Right lobe of liver (tissue), 4 donors: Measurements from ENCODE around the gene ADGRL3.

Experiments
- POLR2A ChIP-seq: fragments of 450-650 bp; IDR thresholded peaks from one replicate; pipeline ENCODE4 v1.6.1; 2017; ENCODE audit warnings: antibody characterized with exemption, mild to moderate bottlenecking
- TF ChIP-seq, protein P1 (sequence below), 4 donors: fragments of 200-600 bp in 3 of 4; fragments of 450-650 bp in 1 of 4; IDR thresholded peaks; one replicate each; pipeline versions ENCODE4 v1.5.1 to v1.8.0; 2016 to 2022; ENCODE audit warnings: antibody characterized with exemption in 4 of 4, mild to moderate bottlenecking in 2 of 4
- donor health status: DM: no; HTN: no; CAD: no.
- donor health status: DM: no; HTN: no; CAD: no.
- donor health status: DM: no; HTN: yes; CAD: no.

DNA sequence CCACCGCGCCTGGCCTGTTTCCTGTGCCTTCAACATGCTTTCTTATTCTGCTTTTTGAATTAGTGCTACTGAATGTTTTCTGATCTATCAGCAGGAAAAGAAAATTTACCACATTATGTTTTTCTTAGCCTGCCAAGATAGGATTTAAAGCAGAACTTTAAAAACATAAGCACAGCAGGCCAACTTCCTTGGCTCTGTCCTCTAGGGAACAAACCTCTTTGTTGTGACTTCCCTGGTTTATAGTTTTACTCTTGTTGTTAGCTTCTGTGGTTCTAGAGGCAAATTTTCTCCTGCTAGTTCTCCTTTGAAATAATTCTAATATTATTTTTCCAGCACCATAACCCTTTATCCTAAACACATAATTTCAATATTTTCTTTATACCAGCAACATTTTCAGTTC is 605.1 kb downstream of the ADGRL3 start:
- TF ChIP-seq, protein P1, sequence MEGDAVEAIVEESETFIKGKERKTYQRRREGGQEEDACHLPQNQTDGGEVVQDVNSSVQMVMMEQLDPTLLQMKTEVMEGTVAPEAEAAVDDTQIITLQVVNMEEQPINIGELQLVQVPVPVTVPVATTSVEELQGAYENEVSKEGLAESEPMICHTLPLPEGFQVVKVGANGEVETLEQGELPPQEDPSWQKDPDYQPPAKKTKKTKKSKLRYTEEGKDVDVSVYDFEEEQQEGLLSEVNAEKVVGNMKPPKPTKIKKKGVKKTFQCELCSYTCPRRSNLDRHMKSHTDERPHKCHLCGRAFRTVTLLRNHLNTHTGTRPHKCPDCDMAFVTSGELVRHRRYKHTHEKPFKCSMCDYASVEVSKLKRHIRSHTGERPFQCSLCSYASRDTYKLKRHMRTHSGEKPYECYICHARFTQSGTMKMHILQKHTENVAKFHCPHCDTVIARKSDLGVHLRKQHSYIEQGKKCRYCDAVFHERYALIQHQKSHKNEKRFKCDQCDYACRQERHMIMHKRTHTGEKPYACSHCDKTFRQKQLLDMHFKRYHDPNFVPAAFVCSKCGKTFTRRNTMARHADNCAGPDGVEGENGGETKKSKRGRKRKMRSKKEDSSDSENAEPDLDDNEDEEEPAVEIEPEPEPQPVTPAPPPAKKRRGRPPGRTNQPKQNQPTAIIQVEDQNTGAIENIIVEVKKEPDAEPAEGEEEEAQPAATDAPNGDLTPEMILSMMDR (IDR thresholded peaks at IDR 0.05): no peak
- TF ChIP-seq POLR2A: no peak
